Adrenal gland (tissue), 12 donors: Measurements from ENCODE around the gene RLIM. TPM values are rescaled to one million over a fixed set of nuclear protein-coding genes. Genes with fewer than 3 reads are reported as not detected.

Experiments used
- DNase-seq, 7 donors: peaks; one replicate each; pipeline ENCODE4 v3.0.0-alpha.2; 2019 to 2020
- H3K27ac ChIP-seq, 5 donors: fragments of 200-600 bp; sonication (generic) in 4 of 5; 1 replicate in 3 of 5; 2 replicates in 2 of 5; pipeline versions ENCODE4 v1.5.1 to v1.8.0; 2016 to 2020; ENCODE audit warnings: mild to moderate bottlenecking in 1 of 5
- H3K27me3 ChIP-seq: fragments of 200-600 bp; 2 replicates; pipeline ENCODE4 v1.8.0; 2021
- H3K36me3 ChIP-seq, 2 donors: fragments of 200-600 bp; replicated peaks in 1 of 2; 1 replicate in 1 of 2; 2 replicates in 1 of 2; pipeline versions ENCODE4 v1.5.1 to v1.8.0; 2018 to 2022
- H3K4me1 ChIP-seq, 2 donors: fragments of 200-600 bp; replicated peaks in 1 of 2; 1 replicate in 1 of 2; 2 replicates in 1 of 2; pipeline versions ENCODE4 v1.5.1 to v1.8.0; 2018 to 2021
- H3K4me3 ChIP-seq, 4 donors: fragments of 200-600 bp; sonication (generic) in 3 of 4; one replicate each; pipeline ENCODE4 v1.5.1; 2016 to 2018
- H3K9me3 ChIP-seq, 3 donors: fragments of 200-600 bp; sonication (generic) in 1 of 3; replicated peaks in 1 of 3; 1 replicate in 2 of 3; 2 replicates in 1 of 3; pipeline versions ENCODE4 v1.5.1 to v1.8.0; 2016 to 2021
- POLR2A ChIP-seq, 2 donors: fragments of 450-650 bp; IDR thresholded peaks; one replicate each; pipeline ENCODE4 v1.6.1; 2017; ENCODE audit warnings: antibody characterized with exemption in 2 of 2, mild to moderate bottlenecking in 2 of 2, moderate library complexity in 1 of 2
- WGBS, 4 donors: extraction: QIAGEN DNeasy Blood & Tissue Kit in 2 of 4; methylation state at CpG; one replicate each; pipeline versions ENCODE4 v1.1.5 to v1.1.7; 2013 to 2017; 5-methylcytosine and 5-hydroxymethylcytosine counted together
- intact Hi-C, 2 donors: fragments of 100-400 bp; cut with DNase I; formaldehyde crosslinking; loops; one replicate each; pipeline versions ENCODE4 v1.14.1 to v1.15.0; 2022 to 2023
- polyA plus RNA-seq, 3 donors: library from polyadenylated mRNA; stranded (reverse); fragments of 200-250 nt in 2 of 3; fragments of 350-450 nt in 1 of 3; fragmentation: Illumina TruSeq in 1 of 3; extraction: RNeasy Lipid Tissue Mini Kit (QIAGEN cat#74804) in 1 of 3; gene quantifications; one replicate each; pipeline ENCODE4 v1.2.3, GENCODE V29; 2013 to 2014
- total RNA-seq, 9 donors: library from RNA; depleted of rRNA in 4 of 9; stranded (reverse); fragments of >200 nt in 4 of 9; fragments of 120-200 nt in 1 of 9; fragmentation: NEBNext Ultra II Directional in 1 of 9; extraction: Animal tissue kit (Norgen Biotek cat#: 25700) in 1 of 9; gene quantifications; one replicate each; pipeline versions ENCODE4 v1.1.0 to v1.2.4, GENCODE V29; 2013 to 2023
- TF ChIP-seq, protein P1 (sequence below), 6 experiments: fragments of 450-650 bp in 4 of 6; fragments of 200-600 bp in 2 of 6; sonication (generic) in 1 of 6; IDR thresholded peaks; 1 replicate in 5 of 6; 2 replicates in 1 of 6; pipeline versions ENCODE4 v1.5.1 to v1.8.0; 2016 to 2021; ENCODE audit warnings: antibody characterized with exemption in 6 of 6, mild to moderate bottlenecking in 2 of 6, moderate library complexity in 1 of 6
- donor health status: healthy with polysubstance abuse.
- donor health status: Bipolar disorder and iron deficiency.
- donor health status: DM: yes; HTN: yes; CAD: no.
- donor health status: DM: no; HTN: no; CAD: no.
- donor health status: DM: no; HTN: no; CAD: no.
- donor health status: DM: yes; HTN: yes; CAD: no.

RLIM gene
- total and polyA plus RNA-seq, 12 donors, result 7.8 to 60.4 (median 45.4) TPM

DNA sequence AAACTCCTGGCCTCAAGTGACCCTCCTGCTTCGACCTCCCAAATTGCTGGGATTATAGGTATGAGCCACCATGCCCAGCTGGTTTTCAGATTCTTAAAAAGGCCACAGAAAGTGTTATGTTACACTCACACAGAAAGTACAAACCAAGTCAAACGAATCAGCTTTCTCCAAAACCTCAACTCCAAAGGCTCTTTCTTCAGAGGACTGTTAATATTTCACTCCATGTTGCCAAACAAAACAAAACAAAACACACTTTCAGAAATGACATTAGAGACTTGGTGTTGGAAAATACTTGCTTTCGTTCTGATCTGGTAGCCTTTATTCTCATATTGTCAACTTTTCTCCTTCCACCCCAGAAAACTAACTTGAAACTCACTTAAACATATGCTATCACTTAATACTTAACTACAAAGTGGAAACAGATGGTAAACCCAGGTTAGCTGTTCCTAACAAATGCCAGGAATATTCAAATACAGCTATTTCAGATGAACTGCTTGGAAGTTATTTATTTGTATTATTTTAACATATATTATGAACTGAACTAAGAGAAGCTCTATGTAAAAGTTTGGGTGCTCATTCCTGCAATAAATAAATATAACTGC lies 34.7 kb downstream of the RLIM start:
- intact Hi-C loops, result no loop called here
- no peaks in the 10 kb centered on the region for H3K27me3 ChIP-seq
- H3K9me3 ChIP-seq, result no peaks in the 10 kb centered on the region
- H3K4me1 ChIP-seq, result no peaks in the 10 kb centered on the region
- no peaks in the 10 kb centered on the region for H3K36me3 ChIP-seq
- WGBS, 4 donors, result 46 to 77% (median 60%) methylated on average over 3 of the region's 3 CpGs
- DNase-seq, result no peak
- no peak overlapping the region for H3K27ac ChIP-seq
- no peak overlapping the region for H3K4me3 ChIP-seq
- TF ChIP-seq POLR2A (IDR thresholded peaks at IDR 0.05), result no peak
- TF ChIP-seq, protein P1, sequence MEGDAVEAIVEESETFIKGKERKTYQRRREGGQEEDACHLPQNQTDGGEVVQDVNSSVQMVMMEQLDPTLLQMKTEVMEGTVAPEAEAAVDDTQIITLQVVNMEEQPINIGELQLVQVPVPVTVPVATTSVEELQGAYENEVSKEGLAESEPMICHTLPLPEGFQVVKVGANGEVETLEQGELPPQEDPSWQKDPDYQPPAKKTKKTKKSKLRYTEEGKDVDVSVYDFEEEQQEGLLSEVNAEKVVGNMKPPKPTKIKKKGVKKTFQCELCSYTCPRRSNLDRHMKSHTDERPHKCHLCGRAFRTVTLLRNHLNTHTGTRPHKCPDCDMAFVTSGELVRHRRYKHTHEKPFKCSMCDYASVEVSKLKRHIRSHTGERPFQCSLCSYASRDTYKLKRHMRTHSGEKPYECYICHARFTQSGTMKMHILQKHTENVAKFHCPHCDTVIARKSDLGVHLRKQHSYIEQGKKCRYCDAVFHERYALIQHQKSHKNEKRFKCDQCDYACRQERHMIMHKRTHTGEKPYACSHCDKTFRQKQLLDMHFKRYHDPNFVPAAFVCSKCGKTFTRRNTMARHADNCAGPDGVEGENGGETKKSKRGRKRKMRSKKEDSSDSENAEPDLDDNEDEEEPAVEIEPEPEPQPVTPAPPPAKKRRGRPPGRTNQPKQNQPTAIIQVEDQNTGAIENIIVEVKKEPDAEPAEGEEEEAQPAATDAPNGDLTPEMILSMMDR (IDR thresholded peaks at IDR 0.05), result no peak

DNA sequence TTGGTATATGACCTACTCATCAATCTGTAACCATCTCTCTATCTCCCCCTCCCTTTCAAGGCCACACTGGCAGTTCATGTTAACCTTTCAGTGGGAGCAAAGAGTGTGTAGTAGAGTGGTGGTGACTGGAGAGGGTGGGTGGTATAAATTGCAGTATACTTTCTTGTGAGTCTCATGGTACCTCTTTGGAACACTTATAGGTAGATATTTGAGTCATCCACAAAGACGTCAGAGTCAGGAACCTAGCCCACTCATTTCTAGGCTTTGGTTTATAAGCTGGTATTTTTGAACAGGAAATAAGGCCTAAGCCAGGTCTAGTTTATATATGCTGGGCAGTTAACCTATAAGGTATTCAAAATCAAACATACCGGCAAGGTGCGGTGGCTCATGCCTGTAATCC lies 36.3 kb downstream of the RLIM start:
- H3K9me3 ChIP-seq, result no peaks in the 10 kb centered on the region
- TF ChIP-seq, protein P1 (IDR thresholded peaks at IDR 0.05), result no peak
- TF ChIP-seq POLR2A (IDR thresholded peaks at IDR 0.05), result no peak
- no peaks in the 10 kb centered on the region for H3K4me1 ChIP-seq
- DNase-seq, result no peak
- no peaks in the 10 kb centered on the region for H3K27me3 ChIP-seq
- intact Hi-C loops, result no loop called here
- 79 to 96% (median 87%) methylated on average over 3 of the region's 3 CpGs for WGBS, 4 donors
- no peaks in the 10 kb centered on the region for H3K36me3 ChIP-seq
- no peak overlapping the region for H3K27ac ChIP-seq
- no peak overlapping the region for H3K4me3 ChIP-seq

DNA sequence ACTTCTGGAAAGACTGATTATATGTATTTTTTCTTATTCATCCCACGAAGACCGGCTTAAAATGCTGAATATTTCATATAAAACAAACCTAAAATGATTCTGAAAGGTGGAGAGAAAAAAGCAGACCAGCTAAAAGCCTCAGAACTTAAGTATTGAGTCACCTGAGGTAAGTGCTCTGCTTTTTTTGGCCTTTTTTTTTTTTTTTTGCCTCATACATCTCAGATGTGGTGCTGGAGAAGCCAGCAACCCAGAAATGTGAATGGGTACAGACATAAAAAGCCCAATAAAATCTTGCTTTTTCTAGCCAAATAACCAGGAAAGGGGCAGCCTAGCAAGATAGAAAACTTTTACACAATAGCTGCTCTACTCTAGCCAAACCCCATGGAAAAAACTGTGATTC lies 57.0 kb downstream of the RLIM start:
- TF ChIP-seq, protein P1 (IDR thresholded peaks at IDR 0.05), result no peak
- no peak for TF ChIP-seq POLR2A (IDR thresholded peaks at IDR 0.05)
- DNase-seq, result no peak
- no peak overlapping the region for H3K27ac ChIP-seq
- no peaks in the 10 kb centered on the region for H3K27me3 ChIP-seq
- no peaks in the 10 kb centered on the region for H3K4me1 ChIP-seq
- no peaks in the 10 kb centered on the region for H3K36me3 ChIP-seq
- WGBS, 4 donors, result 70 to 95% (median 85%) methylated on average over 2 of the region's 2 CpGs
- intact Hi-C loops, result no loop called here
- H3K4me3 ChIP-seq, result no peak overlapping the region
- H3K9me3 ChIP-seq, result no peaks in the 10 kb centered on the region

DNA sequence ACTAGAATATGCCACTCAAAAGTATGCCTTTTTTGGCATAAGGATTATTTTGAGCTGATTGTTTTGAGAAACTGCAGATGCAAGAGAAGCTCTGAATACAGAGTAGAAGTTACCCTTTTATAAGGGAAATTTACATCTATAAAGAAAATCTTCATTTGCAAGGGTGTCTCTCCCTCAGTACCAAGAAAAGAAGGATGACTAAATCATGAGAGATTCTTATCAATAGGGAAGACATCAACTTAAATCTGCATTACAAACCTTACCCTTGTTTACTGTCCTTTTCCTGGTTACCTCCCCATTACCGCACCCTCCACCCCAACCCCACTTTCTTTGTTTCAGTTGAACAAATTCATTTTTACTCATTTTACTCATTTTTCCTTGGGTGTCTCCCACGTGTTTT lies 62.5 kb downstream of the RLIM start:
- DNase-seq, result no peak
- H3K27ac ChIP-seq, result no peak overlapping the region
- no peaks in the 10 kb centered on the region for H3K9me3 ChIP-seq
- H3K4me1 ChIP-seq, result no peaks in the 10 kb centered on the region
- TF ChIP-seq POLR2A (IDR thresholded peaks at IDR 0.05), result no peak
- TF ChIP-seq, protein P1 (IDR thresholded peaks at IDR 0.05), result no peak
- H3K27me3 ChIP-seq, result no peaks in the 10 kb centered on the region
- no peaks in the 10 kb centered on the region for H3K36me3 ChIP-seq
- 45 to 67% (median 59%) methylated on average over 2 of the region's 2 CpGs for WGBS, 4 donors
- intact Hi-C loops, result no loop called here
- no peak overlapping the region for H3K4me3 ChIP-seq
